ENCODE data around the gene TP53.

GRCh38 chr17:7702776-7703175 lies 15.5 kb upstream of the TP53 start:
- TF ChIP-seq, protein P1, sequence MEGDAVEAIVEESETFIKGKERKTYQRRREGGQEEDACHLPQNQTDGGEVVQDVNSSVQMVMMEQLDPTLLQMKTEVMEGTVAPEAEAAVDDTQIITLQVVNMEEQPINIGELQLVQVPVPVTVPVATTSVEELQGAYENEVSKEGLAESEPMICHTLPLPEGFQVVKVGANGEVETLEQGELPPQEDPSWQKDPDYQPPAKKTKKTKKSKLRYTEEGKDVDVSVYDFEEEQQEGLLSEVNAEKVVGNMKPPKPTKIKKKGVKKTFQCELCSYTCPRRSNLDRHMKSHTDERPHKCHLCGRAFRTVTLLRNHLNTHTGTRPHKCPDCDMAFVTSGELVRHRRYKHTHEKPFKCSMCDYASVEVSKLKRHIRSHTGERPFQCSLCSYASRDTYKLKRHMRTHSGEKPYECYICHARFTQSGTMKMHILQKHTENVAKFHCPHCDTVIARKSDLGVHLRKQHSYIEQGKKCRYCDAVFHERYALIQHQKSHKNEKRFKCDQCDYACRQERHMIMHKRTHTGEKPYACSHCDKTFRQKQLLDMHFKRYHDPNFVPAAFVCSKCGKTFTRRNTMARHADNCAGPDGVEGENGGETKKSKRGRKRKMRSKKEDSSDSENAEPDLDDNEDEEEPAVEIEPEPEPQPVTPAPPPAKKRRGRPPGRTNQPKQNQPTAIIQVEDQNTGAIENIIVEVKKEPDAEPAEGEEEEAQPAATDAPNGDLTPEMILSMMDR (IDR thresholded peaks at IDR 0.05 in 4 of 5, conservative IDR thresholded peaks at IDR 0.05 in 1 of 5), result no peak
- TF ChIP-seq POLR2A (IDR thresholded peaks at IDR 0.05), result no peak

Measured in gastrocnemius medialis (tissue), 4 donors.